ENCODE measurements around the gene PNMA3. TPM values are rescaled to one million over a fixed set of nuclear protein-coding genes. Genes with fewer than 3 reads are reported as not detected.
"Not testable (repeated sequence)": the region's sequence is repeated elsewhere in the genome, so short reads cannot be mapped to it uniquely, and the experiment has no call there.

Gene PNMA3
- total and polyA plus RNA-seq, 10 of the 15 experiments (the other 5 are each of a cell fraction or from before 2014, with no cell fraction given) = 0.06 TPM; not detected in 9

DNA sequence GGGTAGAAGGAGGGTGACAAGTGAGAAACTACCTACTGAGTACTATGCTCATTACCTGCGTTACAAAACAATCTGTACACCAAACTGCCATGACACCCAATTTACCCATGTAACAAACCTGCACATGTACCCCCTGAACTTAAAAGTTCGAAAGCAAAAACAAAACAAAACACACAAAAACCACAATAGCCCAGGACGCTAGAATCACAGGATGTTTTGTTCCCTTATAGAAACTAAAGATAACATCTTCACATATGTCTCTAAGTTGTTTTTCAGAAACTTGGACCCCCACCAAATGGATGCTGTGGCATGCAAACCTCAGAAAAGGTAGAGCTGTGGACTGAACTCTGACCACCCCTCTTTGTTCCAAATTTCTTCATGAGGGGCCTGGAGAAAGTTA is 37.1 kb upstream of the PNMA3 start:
- in situ Hi-C loops (cut with MboI) (no loop called here), intact Hi-C loops (cut with micrococcal nuclease; ENCODE audit: unreplicated experiment) (no loop called here)
- Histone ChIP-seq H4K20me1 (ENCODE audit: control insufficient read depth, insufficient read depth) (no peaks in the 10 kb centered on the region), H3K36me3 (ENCODE audit: control insufficient read depth in 2 of 2, insufficient read depth in 2 of 2, low read length in 1 of 2) (no peaks in the 10 kb centered on the region), H2AFZ (ENCODE audit: control insufficient read depth, low read depth, low read length) (no peak overlapping the region), H3K4me1 (ENCODE audit: control insufficient read depth, insufficient read depth, low read length) (no peaks in the 10 kb centered on the region), H3K9ac (ENCODE audit: control insufficient read depth, insufficient read depth, low read length) (no peak overlapping the region), H3K4me3 (no peak overlapping the region), H3K9me3 (replicated peaks; ENCODE audit: control insufficient read depth, insufficient read depth, low read length) (no peaks in the 10 kb centered on the region), H3K27me3 (replicated peaks in 1 of 2; ENCODE audit: control insufficient read depth in 2 of 2, insufficient read depth in 2 of 2, low read length in 1 of 2) (no peaks in the 10 kb centered on the region), H3K4me2 (ENCODE audit: control insufficient read depth, insufficient read depth) (no peak overlapping the region), H3K27ac (ENCODE audit: control insufficient read depth, insufficient read depth) (no peak overlapping the region), H3K79me2 (ENCODE audit: control insufficient read depth, insufficient read depth, low read length) (no peaks in the 10 kb centered on the region)
- no TSS peak for BruUV-seq (replicated peaks)
- ChIA-PET RAD21 (ENCODE audit: unreplicated experiment) (no interaction called here), CTCF (no interaction called here), SMC1A (ENCODE audit: uncharacterized antibody, unreplicated experiment) (no interaction called here), POLR2A (no interaction called here)
- TF ChIP-seq WRNIP1 (IDR thresholded peaks at IDR 0.05; ENCODE audit: borderline replicate concordance, low read depth, low read length) (no peak), TCF7 (IDR thresholded peaks at IDR 0.05; ENCODE audit: borderline replicate concordance) (no peak), MYC (IDR thresholded peaks at IDR 0.05; ENCODE audit: insufficient read depth, insufficient read length, insufficient replicate concordance, low read length, severe bottlenecking) (no peak), HCFC1 (IDR thresholded peaks at IDR 0.05; ENCODE audit: low read length) (no peak), BACH1 (IDR thresholded peaks at IDR 0.05; ENCODE audit: borderline replicate concordance) (no peak), SMAD1 (IDR thresholded peaks at IDR 0.05; ENCODE audit: low read depth, partially characterized antibody) (no peak), RUNX3 (IDR thresholded peaks at IDR 0.05; ENCODE audit: low read length) (no peak), MTA2 (IDR thresholded peaks at IDR 0.05; ENCODE audit: low read depth) (no peak), GABPA (IDR thresholded peaks at IDR 0.05; ENCODE audit: low read depth) (no peak), HDGF (IDR thresholded peaks at IDR 0.05) (no peak), BRCA1 (IDR thresholded peaks at IDR 0.05; ENCODE audit: low read depth, low read length) (no peak), HDAC2 (IDR thresholded peaks at IDR 0.05) (no peak)
- TF ChIP-seq, protein P1, sequence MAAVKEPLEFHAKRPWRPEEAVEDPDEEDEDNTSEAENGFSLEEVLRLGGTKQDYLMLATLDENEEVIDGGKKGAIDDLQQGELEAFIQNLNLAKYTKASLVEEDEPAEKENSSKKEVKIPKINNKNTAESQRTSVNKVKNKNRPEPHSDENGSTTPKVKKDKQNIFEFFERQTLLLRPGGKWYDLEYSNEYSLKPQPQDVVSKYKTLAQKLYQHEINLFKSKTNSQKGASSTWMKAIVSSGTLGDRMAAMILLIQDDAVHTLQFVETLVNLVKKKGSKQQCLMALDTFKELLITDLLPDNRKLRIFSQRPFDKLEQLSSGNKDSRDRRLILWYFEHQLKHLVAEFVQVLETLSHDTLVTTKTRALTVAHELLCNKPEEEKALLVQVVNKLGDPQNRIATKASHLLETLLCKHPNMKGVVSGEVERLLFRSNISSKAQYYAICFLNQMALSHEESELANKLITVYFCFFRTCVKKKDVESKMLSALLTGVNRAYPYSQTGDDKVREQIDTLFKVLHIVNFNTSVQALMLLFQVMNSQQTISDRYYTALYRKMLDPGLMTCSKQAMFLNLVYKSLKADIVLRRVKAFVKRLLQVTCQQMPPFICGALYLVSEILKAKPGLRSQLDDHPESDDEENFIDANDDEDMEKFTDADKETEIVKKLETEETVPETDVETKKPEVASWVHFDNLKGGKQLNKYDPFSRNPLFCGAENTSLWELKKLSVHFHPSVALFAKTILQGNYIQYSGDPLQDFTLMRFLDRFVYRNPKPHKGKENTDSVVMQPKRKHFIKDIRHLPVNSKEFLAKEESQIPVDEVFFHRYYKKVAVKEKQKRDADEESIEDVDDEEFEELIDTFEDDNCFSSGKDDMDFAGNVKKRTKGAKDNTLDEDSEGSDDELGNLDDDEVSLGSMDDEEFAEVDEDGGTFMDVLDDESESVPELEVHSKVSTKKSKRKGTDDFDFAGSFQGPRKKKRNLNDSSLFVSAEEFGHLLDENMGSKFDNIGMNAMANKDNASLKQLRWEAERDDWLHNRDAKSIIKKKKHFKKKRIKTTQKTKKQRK (IDR thresholded peaks at IDR 0.05; ENCODE audit: low read depth, low read length) = no peak
- TF ChIP-seq, protein P2, sequence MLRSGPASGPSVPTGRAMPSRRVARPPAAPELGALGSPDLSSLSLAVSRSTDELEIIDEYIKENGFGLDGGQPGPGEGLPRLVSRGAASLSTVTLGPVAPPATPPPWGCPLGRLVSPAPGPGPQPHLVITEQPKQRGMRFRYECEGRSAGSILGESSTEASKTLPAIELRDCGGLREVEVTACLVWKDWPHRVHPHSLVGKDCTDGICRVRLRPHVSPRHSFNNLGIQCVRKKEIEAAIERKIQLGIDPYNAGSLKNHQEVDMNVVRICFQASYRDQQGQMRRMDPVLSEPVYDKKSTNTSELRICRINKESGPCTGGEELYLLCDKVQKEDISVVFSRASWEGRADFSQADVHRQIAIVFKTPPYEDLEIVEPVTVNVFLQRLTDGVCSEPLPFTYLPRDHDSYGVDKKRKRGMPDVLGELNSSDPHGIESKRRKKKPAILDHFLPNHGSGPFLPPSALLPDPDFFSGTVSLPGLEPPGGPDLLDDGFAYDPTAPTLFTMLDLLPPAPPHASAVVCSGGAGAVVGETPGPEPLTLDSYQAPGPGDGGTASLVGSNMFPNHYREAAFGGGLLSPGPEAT (IDR thresholded peaks at IDR 0.05; ENCODE audit: low read depth) = no peak
- WGBS (ENCODE audit: insufficient coverage, insufficient replicate concordance, low lambda C conversion rate, missing lambda C conversion rate) = 6% methylated on average over 3 of the region's 3 CpGs
- FAIRE-seq (no peak), DNase-seq (ENCODE audit: low read depth, low spot score) (no peak), ATAC-seq (no peak)

DNA sequence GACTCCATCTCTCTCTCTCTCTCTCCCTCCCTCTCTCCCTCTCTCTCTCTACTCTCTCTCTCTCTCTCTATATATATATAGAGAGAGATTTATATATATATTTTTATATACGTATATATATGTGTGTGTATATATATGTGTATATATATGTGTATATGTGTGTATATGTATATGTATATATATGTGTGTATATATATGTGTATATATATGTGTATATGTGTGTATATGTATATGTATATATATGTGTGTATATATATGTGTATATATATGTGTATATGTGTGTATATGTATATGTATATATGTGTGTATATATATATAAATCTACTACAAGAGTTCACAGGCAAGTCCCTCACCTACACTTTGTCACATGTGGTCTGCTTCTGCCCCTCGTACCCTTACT is 29.8 kb upstream of the PNMA3 start:
- DNase-seq (ENCODE audit: low read depth, low spot score); H4K20me1 ChIP-seq (ENCODE audit: control insufficient read depth, insufficient read depth); H3K9ac ChIP-seq (ENCODE audit: control insufficient read depth, insufficient read depth, low read length); CTCF ChIA-PET; H3K4me1 ChIP-seq (ENCODE audit: control insufficient read depth, insufficient read depth, low read length); FAIRE-seq; RAD21 ChIA-PET (ENCODE audit: unreplicated experiment); H3K9me3 ChIP-seq (replicated peaks; ENCODE audit: control insufficient read depth, insufficient read depth, low read length); H2AFZ ChIP-seq (ENCODE audit: control insufficient read depth, low read depth, low read length); SMC1A ChIA-PET (ENCODE audit: uncharacterized antibody, unreplicated experiment); POLR2A ChIA-PET; H3K27ac ChIP-seq (ENCODE audit: control insufficient read depth, insufficient read depth); H3K36me3 ChIP-seq (ENCODE audit: control insufficient read depth in 2 of 2, insufficient read depth in 2 of 2, low read length in 1 of 2); in situ Hi-C loops (cut with MboI); H3K79me2 ChIP-seq (ENCODE audit: control insufficient read depth, insufficient read depth, low read length); H3K4me2 ChIP-seq (ENCODE audit: control insufficient read depth, insufficient read depth); ATAC-seq; H3K27me3 ChIP-seq (replicated peaks in 1 of 2; ENCODE audit: control insufficient read depth in 2 of 2, insufficient read depth in 2 of 2, low read length in 1 of 2); H3K4me3 ChIP-seq; BruUV-seq (replicated peaks); intact Hi-C loops (cut with micrococcal nuclease; ENCODE audit: unreplicated experiment): not testable (repeated sequence)
- 64% methylated on average over 2 of the region's 2 CpGs for WGBS (ENCODE audit: insufficient coverage, insufficient replicate concordance, low lambda C conversion rate, missing lambda C conversion rate)
